HEK293 (cell line): Measurements from ENCODE around the gene LDLRAD3.

ENCODE experiments used
- CTCF ChIA-PET: fragments of 350-600 bp; formaldehyde crosslinking; extraction: SDS; loops from one replicate; lab custom pipeline; 2021; ENCODE audit warnings: antibody characterized with exemption; lab: Yijun Ruan, JAX
- POLR2A ChIA-PET: fragments of 300-600 bp; formaldehyde crosslinking; extraction: SDS; loops from one replicate; lab custom pipeline; 2020; ENCODE audit warnings: antibody characterized with exemption, inconsistent platforms; lab: Yijun Ruan, JAX
- H3K27ac ChIP-seq: fragments of 200-500 bp; sonication (Bioruptor generic); 2 replicates; pipeline ENCODE4 v1.5.1; 2014; ENCODE audit warnings: low read depth, low read length, control low read depth, inconsistent platforms; ENCODE audit errors: extremely low read depth
- H3K36me3 ChIP-seq, 2 experiments: fragments of 200-500 bp in 1 of 2; sonication (Bioruptor generic) in 1 of 2; 1 replicate in 1 of 2; 2 replicates in 1 of 2; pipeline ENCODE4 v1.5.1; 2014 to 2017; ENCODE audit warnings: inconsistent platforms in 2 of 2, low read length in 2 of 2; ENCODE audit not compliant: control insufficient read depth in 2 of 2, insufficient read depth in 1 of 2
- H3K4me1 ChIP-seq: fragments of 200-500 bp; sonication (Bioruptor generic); 2 replicates; pipeline ENCODE4 v1.5.1; 2014; ENCODE audit warnings: mild to moderate bottlenecking, low read length, inconsistent platforms; ENCODE audit not compliant: control insufficient read depth, insufficient read depth
- H3K4me3 ChIP-seq: 2 replicates; pipeline ENCODE4 v1.5.1; 2011; ENCODE audit warnings: low read depth, mild to moderate bottlenecking, control low read depth, low read length, moderate library complexity
- H3K9me3 ChIP-seq: fragments of 200-500 bp; sonication (Bioruptor generic); 2 replicates; pipeline ENCODE4 v1.5.1; 2014; ENCODE audit warnings: low read depth, low read length, inconsistent platforms; ENCODE audit not compliant: control insufficient read depth, insufficient read depth
- BCL11A ChIP-seq: fragments of 450-650 bp; formaldehyde crosslinking; IDR thresholded peaks from 2 replicates; pipeline ENCODE4 v1.5.1; 2016; ENCODE audit warnings: low read depth, missing biosample characterization, missing genetic modification characterization
- EGR2 ChIP-seq: fragments of 450-650 bp; formaldehyde crosslinking; IDR thresholded peaks from 2 replicates; pipeline ENCODE4 v1.5.1; 2016; ENCODE audit warnings: low read depth, missing biosample characterization, missing genetic modification characterization
- FEZF1 ChIP-seq: fragments of 450-650 bp; formaldehyde crosslinking; IDR thresholded peaks from 2 replicates; pipeline ENCODE4 v1.5.1; 2016; ENCODE audit warnings: missing biosample characterization, missing genetic modification characterization
- KLF7 ChIP-seq: fragments of 450-650 bp; formaldehyde crosslinking; IDR thresholded peaks from 2 replicates; pipeline ENCODE4 v1.5.1; 2016; ENCODE audit warnings: missing biosample characterization, missing genetic modification characterization, borderline replicate concordance
- KLF9 ChIP-seq: fragments of 450-650 bp; formaldehyde crosslinking; IDR thresholded peaks from 2 replicates; pipeline ENCODE4 v1.5.1; 2016; ENCODE audit warnings: missing biosample characterization, missing genetic modification characterization, low read depth
- OSR2 ChIP-seq: fragments of 450-650 bp; formaldehyde crosslinking; IDR thresholded peaks from 2 replicates; pipeline ENCODE4 v1.5.1; 2016; ENCODE audit warnings: missing biosample characterization, missing genetic modification characterization
- PRDM1 ChIP-seq: fragments of 450-650 bp; formaldehyde crosslinking; IDR thresholded peaks from 2 replicates; pipeline ENCODE4; 2016; ENCODE audit warnings: missing biosample characterization, missing genetic modification characterization
- SCRT2 ChIP-seq: fragments of 450-650 bp; formaldehyde crosslinking; IDR thresholded peaks from 2 replicates; pipeline ENCODE4 v1.5.1; 2016; ENCODE audit warnings: missing biosample characterization, missing genetic modification characterization
- TRIM28 ChIP-seq: IDR thresholded peaks from 2 replicates; pipeline ENCODE4 v1.6.1; 2011; ENCODE audit warnings: low read length, control low read depth, borderline replicate concordance
- ZBTB20 ChIP-seq: fragments of 450-650 bp; formaldehyde crosslinking; IDR thresholded peaks from 2 replicates; pipeline ENCODE4 v1.5.1; 2016; ENCODE audit warnings: missing biosample characterization, missing genetic modification characterization
- ZBTB7A ChIP-seq: fragments of 450-650 bp; formaldehyde crosslinking; IDR thresholded peaks from 2 replicates; pipeline ENCODE4 v1.5.1; 2016; ENCODE audit warnings: low read depth, missing biosample characterization, missing genetic modification characterization
- ZFHX2 ChIP-seq: fragments of 450-650 bp; formaldehyde crosslinking; conservative IDR thresholded peaks from 2 replicates; pipeline ENCODE4 v1.5.1; 2016; ENCODE audit warnings: missing biosample characterization, missing genetic modification characterization
- ZFP37 ChIP-seq: fragments of 450-650 bp; formaldehyde crosslinking; IDR thresholded peaks from 2 replicates; pipeline ENCODE4 v1.5.1; 2016; ENCODE audit warnings: missing biosample characterization, missing genetic modification characterization
- ZNF10 ChIP-seq: fragments of 450-650 bp; formaldehyde crosslinking; IDR thresholded peaks from 2 replicates; pipeline ENCODE4 v1.5.1; 2017; ENCODE audit warnings: missing biosample characterization, missing genetic modification characterization
- ZNF121 ChIP-seq: fragments of 450-650 bp; formaldehyde crosslinking; IDR thresholded peaks from 2 replicates; pipeline ENCODE4 v1.5.1; 2016; ENCODE audit warnings: missing biosample characterization, missing genetic modification characterization
- ZNF19 ChIP-seq: fragments of 450-650 bp; formaldehyde crosslinking; IDR thresholded peaks from 2 replicates; pipeline ENCODE4; 2016; ENCODE audit warnings: missing biosample characterization, missing genetic modification characterization, low read depth
- ZNF24 ChIP-seq: fragments of 450-650 bp; formaldehyde crosslinking; IDR thresholded peaks from 2 replicates; pipeline ENCODE4 v1.5.1; 2016; ENCODE audit warnings: missing biosample characterization, missing genetic modification characterization
- ZNF302 ChIP-seq: fragments of 450-650 bp; formaldehyde crosslinking; IDR thresholded peaks from 2 replicates; pipeline ENCODE4 v1.5.1; 2016; ENCODE audit warnings: missing biosample characterization, missing genetic modification characterization, low read depth
- ZNF426 ChIP-seq: fragments of 450-650 bp; formaldehyde crosslinking; IDR thresholded peaks from 2 replicates; pipeline ENCODE4 v1.5.1; 2017; ENCODE audit warnings: missing biosample characterization, missing genetic modification characterization, mild to moderate bottlenecking, inconsistent platforms, moderate library complexity
- ZNF548 ChIP-seq: fragments of 450-650 bp; formaldehyde crosslinking; IDR thresholded peaks from 2 replicates; pipeline ENCODE4 v1.5.1; 2016; ENCODE audit warnings: missing biosample characterization, missing genetic modification characterization
- ZNF621 ChIP-seq: fragments of 450-650 bp; formaldehyde crosslinking; IDR thresholded peaks from 2 replicates; pipeline ENCODE4 v1.5.1; 2017; ENCODE audit warnings: missing biosample characterization, missing genetic modification characterization
- ZNF624 ChIP-seq: fragments of 450-650 bp; formaldehyde crosslinking; IDR thresholded peaks from 2 replicates; pipeline ENCODE4 v1.5.1; 2017; ENCODE audit warnings: missing biosample characterization, missing genetic modification characterization
- ZNF660 ChIP-seq: fragments of 450-650 bp; IDR thresholded peaks from 2 replicates; pipeline ENCODE4 v1.5.1; 2018; ENCODE audit warnings: missing biosample characterization, mild to moderate bottlenecking, missing genetic modification characterization
- ZNF791 ChIP-seq: fragments of 450-650 bp; formaldehyde crosslinking; IDR thresholded peaks from 2 replicates; pipeline ENCODE4 v1.5.1; 2016; ENCODE audit warnings: missing biosample characterization, missing genetic modification characterization
- ZSCAN16 ChIP-seq: fragments of 450-650 bp; formaldehyde crosslinking; IDR thresholded peaks from 2 replicates; pipeline ENCODE4 v1.5.1; 2016; ENCODE audit warnings: missing biosample characterization, missing genetic modification characterization
- TF ChIP-seq, protein P1 (sequence below): fragments of 450-650 bp; formaldehyde crosslinking; IDR thresholded peaks from 2 replicates; pipeline ENCODE4 v1.5.0; 2017; ENCODE audit warnings: missing biosample characterization, missing genetic modification characterization, borderline replicate concordance
- TF ChIP-seq, protein P2 (sequence below): fragments of 450-650 bp; formaldehyde crosslinking; IDR thresholded peaks from 2 replicates; pipeline ENCODE4 v1.5.1; 2016; ENCODE audit warnings: missing biosample characterization, missing genetic modification characterization
- TF ChIP-seq, protein P3 (sequence below): fragments of 450-650 bp; formaldehyde crosslinking; IDR thresholded peaks from 2 replicates; pipeline ENCODE4 v1.5.1; 2016; ENCODE audit warnings: missing biosample characterization, missing genetic modification characterization
- TF ChIP-seq, protein P4 (sequence below): fragments of 450-650 bp; formaldehyde crosslinking; IDR thresholded peaks from 2 replicates; pipeline ENCODE4 v1.5.1; 2016; ENCODE audit warnings: missing biosample characterization, missing genetic modification characterization

LDLRAD3 gene

DNA sequence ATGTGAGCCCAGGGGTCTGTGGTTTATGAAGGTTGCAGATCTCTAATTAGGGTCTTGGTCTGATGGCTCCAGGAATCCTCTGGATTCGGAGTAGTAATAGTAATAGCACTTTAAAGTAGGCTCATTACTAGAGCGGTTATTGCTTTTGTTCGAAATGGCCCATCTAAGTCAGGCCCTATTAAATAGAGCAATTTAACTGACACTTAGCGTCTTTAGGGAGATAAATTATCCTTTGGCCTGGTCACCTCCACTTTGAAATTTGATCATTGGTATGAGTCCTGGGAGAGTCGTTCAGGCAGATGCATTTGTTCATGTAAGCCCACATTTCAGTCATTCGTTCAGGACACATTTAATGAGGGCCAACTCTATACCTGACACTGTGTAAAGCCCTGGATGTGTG is 54.8 kb downstream of the LDLRAD3 start:
- H3K4me3 ChIP-seq, result no peak overlapping the region
- TF ChIP-seq ZNF24 (tag by site-specific recombination), result 0 out of 2 replicates have a peak, but pooled peaks have one; percentile 25
- TF ChIP-seq OSR2 (tag by site-specific recombination), result 0 out of 2 replicates have a peak, but pooled peaks have one; percentile 10
- TF ChIP-seq ZNF624 (tag by site-specific recombination), result no peak
- TF ChIP-seq, all 188 proteins: peak for 2
- H3K36me3 ChIP-seq, result no peaks in the 10 kb centered on the region
- no peaks in the 10 kb centered on the region for H3K4me1 ChIP-seq
- H3K9me3 ChIP-seq, result no peaks in the 10 kb centered on the region
- ChIA-PET CTCF (no interaction called here), POLR2A (no interaction called here)
- H3K27ac ChIP-seq, result no peak overlapping the region

DNA sequence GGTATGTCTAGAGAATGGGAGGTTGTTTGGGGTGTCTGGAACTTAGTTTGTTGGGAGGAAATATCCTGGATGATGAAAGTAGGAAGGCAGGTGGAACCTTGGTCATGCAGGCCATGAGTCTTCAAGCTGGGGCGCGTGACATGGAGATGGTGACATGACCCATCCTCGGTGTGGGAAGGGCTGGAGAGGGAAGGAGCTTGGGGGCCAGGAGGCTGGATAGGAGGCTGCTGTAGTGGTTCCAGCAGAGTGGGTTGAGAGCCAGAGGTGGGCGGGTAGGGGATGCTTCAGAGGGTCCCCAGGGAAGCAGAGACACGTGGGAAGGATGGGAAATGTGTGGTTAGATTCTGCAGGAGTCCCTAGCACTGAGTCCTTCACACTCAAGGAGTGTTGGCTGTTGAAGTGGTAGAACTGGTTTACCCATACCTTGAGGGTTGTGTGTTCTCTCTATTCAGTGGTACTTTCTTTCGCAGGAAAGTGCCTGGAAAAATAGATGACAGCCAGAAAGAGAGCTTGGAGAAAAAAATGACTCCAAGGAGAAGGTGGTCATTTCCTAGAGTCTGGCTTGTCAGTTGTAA is 56.8 kb downstream of the LDLRAD3 start:
- H3K4me1 ChIP-seq, result no peaks in the 10 kb centered on the region
- no peaks in the 10 kb centered on the region for H3K36me3 ChIP-seq
- no peak overlapping the region for H3K4me3 ChIP-seq
- CTCF ChIA-PET, result interaction anchor here (1.9 kb wide), 1 partner anchor 179 kb away, joined by 7 read pairs; no protein-coding TSS in a partner anchor
- TF ChIP-seq ZNF426 (no peak), ZNF548 (no peak), ZNF621 (no peak), ZFHX2 (tag by site-specific recombination) (peak; percentile 69), TRIM28 (no peak), ZNF19 (tag by site-specific recombination) (no peak), ZNF791 (tag by site-specific recombination) (no peak), ZBTB20 (no peak), BCL11A (tag by site-specific recombination) (no peak), ZFP37 (tag by site-specific recombination) (no peak), EGR2 (tag by site-specific recombination) (peak; percentile 49)
- TF ChIP-seq, protein P1, sequence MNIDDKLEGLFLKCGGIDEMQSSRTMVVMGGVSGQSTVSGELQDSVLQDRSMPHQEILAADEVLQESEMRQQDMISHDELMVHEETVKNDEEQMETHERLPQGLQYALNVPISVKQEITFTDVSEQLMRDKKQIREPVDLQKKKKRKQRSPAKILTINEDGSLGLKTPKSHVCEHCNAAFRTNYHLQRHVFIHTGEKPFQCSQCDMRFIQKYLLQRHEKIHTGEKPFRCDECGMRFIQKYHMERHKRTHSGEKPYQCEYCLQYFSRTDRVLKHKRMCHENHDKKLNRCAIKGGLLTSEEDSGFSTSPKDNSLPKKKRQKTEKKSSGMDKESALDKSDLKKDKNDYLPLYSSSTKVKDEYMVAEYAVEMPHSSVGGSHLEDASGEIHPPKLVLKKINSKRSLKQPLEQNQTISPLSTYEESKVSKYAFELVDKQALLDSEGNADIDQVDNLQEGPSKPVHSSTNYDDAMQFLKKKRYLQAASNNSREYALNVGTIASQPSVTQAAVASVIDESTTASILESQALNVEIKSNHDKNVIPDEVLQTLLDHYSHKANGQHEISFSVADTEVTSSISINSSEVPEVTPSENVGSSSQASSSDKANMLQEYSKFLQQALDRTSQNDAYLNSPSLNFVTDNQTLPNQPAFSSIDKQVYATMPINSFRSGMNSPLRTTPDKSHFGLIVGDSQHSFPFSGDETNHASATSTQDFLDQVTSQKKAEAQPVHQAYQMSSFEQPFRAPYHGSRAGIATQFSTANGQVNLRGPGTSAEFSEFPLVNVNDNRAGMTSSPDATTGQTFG (tag by site-specific recombination), result no peak
- POLR2A ChIA-PET, result no interaction called here
- no peak overlapping the region for H3K27ac ChIP-seq
- H3K9me3 ChIP-seq, result no peaks in the 10 kb centered on the region

DNA sequence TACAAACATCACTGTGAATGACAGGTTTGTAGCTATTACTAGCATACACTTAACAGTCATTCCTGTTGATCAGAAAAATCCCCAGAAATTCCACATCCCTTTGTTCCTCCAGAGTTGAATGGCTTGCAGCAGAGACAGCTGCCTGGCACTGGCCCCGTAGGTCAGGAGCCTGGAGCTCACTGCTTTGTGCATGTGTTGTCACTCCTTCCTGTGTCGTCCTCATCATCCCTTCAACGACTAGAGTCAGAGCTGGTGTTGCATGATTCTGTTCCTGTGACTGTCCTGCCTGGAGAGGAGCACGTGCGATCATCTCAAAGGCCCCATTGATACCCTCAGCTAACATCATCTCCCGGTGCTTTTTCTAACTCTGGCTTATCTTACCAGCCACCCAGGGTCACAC is 58.3 kb downstream of the LDLRAD3 start:
- no peaks in the 10 kb centered on the region for H3K36me3 ChIP-seq
- no peaks in the 10 kb centered on the region for H3K9me3 ChIP-seq
- H3K4me1 ChIP-seq, result no peaks in the 10 kb centered on the region
- ChIA-PET CTCF (interaction anchor here (0.6 to 1.9 kb wide), 2 partner anchors 12 to 181 kb away, joined by 3 to 7 read pairs; no protein-coding TSS in a partner anchor), POLR2A (no interaction called here)
- no peak overlapping the region for H3K27ac ChIP-seq
- no peak overlapping the region for H3K4me3 ChIP-seq
- TF ChIP-seq PRDM1 (tag by site-specific recombination), result no peak
- TF ChIP-seq ZNF660 (tag by site-specific recombination), result no peak
- TF ChIP-seq ZSCAN16 (tag by site-specific recombination), result no peak
- TF ChIP-seq KLF9, result no peak
- TF ChIP-seq KLF7 (tag by site-specific recombination), result no peak
- no peak for TF ChIP-seq SCRT2 (tag by site-specific recombination)
- no peak for TF ChIP-seq ZBTB7A (tag by site-specific recombination)
- TF ChIP-seq, protein P2, sequence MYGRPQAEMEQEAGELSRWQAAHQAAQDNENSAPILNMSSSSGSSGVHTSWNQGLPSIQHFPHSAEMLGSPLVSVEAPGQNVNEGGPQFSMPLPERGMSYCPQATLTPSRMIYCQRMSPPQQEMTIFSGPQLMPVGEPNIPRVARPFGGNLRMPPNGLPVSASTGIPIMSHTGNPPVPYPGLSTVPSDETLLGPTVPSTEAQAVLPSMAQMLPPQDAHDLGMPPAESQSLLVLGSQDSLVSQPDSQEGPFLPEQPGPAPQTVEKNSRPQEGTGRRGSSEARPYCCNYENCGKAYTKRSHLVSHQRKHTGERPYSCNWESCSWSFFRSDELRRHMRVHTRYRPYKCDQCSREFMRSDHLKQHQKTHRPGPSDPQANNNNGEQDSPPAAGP (tag by site-specific recombination), result no peak
- TF ChIP-seq, protein P3, sequence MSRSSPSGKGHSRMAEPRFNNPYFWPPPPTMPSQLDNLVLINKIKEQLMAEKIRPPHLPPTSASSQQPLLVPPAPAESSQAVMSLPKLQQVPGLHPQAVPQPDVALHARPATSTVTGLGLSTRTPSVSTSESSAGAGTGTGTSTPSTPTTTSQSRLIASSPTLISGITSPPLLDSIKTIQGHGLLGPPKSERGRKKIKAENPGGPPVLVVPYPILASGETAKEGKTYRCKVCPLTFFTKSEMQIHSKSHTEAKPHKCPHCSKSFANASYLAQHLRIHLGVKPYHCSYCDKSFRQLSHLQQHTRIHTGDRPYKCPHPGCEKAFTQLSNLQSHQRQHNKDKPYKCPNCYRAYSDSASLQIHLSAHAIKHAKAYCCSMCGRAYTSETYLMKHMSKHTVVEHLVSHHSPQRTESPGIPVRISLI (tag by site-specific recombination), result no peak
- TF ChIP-seq ZNF10 (tag by site-specific recombination), result no peak
- TF ChIP-seq FEZF1, result no peak
- no peak for TF ChIP-seq ZNF302
- TF ChIP-seq, protein P4, sequence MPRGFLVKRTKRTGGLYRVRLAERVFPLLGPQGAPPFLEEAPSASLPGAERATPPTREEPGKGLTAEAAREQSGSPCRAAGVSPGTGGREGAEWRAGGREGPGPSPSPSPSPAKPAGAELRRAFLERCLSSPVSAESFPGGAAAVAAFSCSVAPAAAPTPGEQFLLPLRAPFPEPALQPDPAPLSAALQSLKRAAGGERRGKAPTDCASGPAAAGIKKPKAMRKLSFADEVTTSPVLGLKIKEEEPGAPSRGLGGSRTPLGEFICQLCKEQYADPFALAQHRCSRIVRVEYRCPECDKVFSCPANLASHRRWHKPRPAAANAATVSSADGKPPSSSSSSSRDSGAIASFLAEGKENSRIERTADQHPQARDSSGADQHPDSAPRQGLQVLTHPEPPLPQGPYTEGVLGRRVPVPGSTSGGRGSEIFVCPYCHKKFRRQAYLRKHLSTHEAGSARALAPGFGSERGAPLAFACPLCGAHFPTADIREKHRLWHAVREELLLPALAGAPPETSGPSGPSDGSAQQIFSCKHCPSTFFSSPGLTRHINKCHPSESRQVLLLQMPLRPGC (tag by site-specific recombination), result no peak
- no peak for TF ChIP-seq ZNF121 (tag by site-specific recombination)
